HG03159 (cell line): ENCODE measurements around the gene DIS3L2.
"Not testable (repeated sequence)": the region's sequence is repeated elsewhere in the genome, so short reads cannot be mapped to it uniquely, and the experiment has no call there.

Source experiments
- ATAC-seq: cut with Tn5 transposase; IDR thresholded peaks from one replicate; pipeline ENCODE4 v1.9.1; 2021; ENCODE audit warnings: mild to moderate bottlenecking, moderate library complexity; ENCODE audit not compliant: unreplicated experiment

Gene DIS3L2

GRCh38 chr2:232328516-232329460 is 367.3 kb downstream of the DIS3L2 start:
- no peak for ATAC-seq

- ATAC-seq = no peak
Measured at GRCh38 chr2:232329716-232330067, 368.2 kb downstream of the DIS3L2 start.

- ATAC-seq = no peak
Measured at GRCh38 chr2:232330068-232330999, 368.8 kb downstream of the DIS3L2 start.

DNA sequence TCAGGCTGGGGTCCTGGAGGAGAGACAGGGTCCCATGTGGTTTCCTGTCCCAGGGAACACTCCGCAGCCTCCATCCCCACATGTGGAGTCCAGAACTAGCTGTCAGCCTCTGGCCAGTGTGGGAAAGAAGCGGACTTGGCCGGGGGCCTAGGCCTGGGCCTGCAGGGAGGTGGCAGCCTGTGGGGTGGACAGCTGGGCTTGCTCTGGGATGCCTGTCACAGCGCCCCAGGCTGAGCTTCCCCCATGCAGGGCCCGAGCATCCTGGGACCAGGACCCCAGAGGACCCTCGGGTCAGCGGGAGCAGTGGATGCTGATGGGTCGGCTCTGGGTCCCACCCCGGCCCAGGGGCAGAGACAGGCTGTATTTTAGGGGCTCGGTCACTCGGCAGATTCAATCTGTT is 369.5 kb downstream of the DIS3L2 start:
- not testable (repeated sequence) for ATAC-seq

GRCh38 chr2:232331641-232332040 is 370.1 kb downstream of the DIS3L2 start:
- ATAC-seq = not testable (repeated sequence)

DNA sequence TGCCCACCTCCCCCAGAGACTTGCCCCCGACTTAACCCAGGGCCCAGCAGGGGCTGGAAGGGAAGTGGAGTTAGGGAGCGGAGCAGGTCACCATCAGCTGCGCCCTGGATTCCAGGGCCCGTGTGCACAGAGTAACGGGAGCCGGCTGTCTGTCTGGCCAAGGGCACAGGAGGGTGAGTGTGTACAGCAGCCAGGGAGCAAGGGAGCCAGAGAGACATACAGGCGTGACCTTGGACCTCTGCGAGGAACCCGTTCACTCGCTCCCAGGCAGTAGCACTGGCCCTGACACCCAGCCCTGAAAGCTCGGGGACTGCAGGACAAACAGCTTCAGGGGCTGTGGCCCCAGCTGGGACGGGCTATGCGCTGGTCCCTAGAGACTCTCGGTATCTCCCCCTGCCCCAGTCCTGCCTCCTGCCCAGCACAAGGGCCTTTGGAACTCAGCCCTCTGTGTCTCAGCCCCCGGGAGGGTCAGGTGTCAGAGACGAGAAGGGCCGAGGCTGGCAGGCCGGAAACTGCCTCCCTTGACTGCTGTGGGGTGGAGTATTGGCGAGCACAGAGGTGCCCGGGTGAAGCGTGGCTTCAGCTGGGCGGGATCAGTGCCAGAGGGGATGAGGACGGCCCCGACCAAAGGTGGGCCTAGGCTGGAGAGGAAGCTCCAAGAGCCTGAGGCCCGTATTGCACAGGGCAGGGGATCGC is 370.9 kb downstream of the DIS3L2 start:
- not testable (repeated sequence) for ATAC-seq

- ATAC-seq = no peak
Measured at GRCh38 chr2:232332940-232333259, 371.4 kb downstream of the DIS3L2 start.

DNA sequence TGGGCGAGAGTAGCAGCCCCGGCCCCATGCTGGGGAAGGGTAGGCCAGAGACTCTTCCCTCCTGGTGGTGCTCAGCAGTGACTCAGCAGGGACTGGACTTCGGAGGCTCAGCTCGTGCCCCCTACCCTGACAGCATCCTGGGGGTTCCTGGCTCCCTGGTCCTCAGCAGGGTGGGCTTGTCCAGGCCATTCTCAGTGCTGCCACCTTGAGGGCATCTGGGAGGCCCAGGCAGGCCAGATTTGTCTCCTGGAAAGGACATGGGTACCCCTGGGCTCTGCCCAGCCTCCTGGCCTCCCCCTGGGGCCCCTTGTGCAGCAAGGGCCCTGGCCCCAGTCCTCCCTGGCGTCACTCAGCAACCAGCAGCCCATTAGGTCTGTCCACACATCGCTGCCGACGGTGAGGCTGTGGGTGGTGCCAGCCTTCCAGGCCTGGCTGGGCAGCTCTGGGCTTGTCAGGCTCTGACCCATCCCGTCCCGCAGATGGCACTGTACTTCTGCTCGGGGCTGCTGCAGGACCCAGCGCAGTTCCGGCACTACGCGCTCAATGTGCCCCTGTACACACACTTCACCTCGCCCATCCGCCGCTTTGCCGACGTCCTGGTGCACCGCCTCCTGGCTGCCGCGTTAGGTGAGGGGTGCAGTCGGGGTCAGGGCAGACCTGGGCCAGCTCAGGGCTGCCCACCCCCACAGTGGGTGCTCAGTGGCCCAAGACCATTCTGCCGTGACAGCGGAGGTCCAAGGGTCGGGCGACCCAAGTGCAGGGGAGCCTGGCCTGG is 372.0 kb downstream of the DIS3L2 start:
- no peak for ATAC-seq

DNA sequence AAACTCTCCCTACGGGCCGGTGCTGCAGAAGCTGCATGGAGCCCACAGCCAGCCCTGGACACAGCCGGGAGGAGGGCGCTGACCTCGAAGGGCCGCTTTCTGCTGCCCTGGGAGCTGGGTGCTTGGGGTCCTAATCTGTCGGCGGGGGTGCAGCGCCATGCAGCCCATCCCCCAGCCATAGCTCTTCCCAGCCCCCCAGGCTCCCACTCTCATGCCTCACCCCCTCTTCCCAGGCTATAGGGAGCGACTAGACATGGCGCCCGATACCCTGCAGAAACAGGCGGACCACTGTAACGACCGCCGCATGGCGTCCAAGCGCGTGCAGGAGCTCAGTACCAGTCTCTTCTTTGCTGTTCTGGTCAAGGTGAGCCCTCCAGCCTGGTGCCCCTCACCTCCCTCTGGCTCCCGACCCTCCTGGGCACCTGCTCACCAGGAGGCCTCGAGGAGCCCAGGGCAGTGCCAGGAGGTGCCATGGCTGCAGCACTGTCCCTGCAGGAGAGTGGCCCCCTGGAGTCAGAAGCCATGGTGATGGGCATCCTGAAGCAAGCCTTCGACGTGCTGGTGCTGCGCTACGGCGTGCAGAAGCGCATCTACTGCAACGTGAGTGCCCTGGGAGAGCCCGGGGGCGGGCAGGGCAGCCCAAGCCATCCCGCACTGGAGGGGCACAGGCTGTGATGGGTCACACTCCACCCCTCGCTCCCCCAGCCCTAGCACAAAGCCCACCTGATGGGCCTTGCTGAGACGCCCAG is 372.8 kb downstream of the DIS3L2 start:
- ATAC-seq = not testable (repeated sequence)

- not testable (repeated sequence) for ATAC-seq
Measured at GRCh38 chr2:232334885-232335205, 373.3 kb downstream of the DIS3L2 start.

- ATAC-seq = not testable (repeated sequence)
Measured at GRCh38 chr2:232335206-232335858, 373.8 kb downstream of the DIS3L2 start.

DNA sequence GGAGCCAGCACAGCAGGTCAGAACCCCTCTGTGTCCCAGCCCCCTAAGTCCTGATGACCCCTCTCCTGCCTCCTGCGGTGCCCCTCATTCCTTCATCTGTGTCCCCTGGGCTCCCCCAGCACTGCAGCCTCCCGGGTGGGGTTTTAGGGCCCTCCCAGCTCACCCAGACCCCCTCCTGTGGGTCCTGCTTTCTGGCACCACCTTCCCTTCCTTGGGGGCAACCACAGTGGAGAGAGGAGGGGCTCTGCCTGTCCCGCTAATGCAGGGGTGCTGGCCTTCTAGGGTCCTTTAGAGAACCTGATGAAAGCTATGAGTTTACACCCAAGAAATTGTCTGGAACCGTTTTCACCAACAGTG is 374.3 kb downstream of the DIS3L2 start:
- ATAC-seq = no peak

DNA sequence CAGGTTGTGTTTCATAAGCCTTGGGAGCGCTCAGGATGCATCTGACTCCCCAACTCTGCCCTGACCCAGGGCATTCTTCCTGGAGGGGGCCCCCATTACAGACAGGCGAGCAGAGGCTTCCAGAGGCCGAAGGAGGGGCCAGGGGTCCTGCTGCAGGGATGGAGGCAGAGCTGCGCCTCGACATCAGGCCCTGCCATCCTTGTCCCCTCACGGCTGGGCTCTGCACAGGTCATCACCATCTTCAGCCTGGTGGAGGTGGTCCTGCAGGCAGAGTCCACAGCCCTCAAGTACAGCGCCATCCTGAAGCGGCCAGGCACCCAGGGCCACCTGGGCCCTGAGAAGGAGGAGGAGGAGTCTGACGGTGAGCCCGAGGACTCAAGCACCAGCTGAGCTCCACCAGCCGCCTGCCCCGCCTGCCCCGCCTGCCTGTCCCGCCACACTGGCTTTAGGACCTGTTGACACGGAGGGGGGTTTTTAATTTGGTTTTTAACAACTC is 374.8 kb downstream of the DIS3L2 start:
- ATAC-seq = no peak

DNA sequence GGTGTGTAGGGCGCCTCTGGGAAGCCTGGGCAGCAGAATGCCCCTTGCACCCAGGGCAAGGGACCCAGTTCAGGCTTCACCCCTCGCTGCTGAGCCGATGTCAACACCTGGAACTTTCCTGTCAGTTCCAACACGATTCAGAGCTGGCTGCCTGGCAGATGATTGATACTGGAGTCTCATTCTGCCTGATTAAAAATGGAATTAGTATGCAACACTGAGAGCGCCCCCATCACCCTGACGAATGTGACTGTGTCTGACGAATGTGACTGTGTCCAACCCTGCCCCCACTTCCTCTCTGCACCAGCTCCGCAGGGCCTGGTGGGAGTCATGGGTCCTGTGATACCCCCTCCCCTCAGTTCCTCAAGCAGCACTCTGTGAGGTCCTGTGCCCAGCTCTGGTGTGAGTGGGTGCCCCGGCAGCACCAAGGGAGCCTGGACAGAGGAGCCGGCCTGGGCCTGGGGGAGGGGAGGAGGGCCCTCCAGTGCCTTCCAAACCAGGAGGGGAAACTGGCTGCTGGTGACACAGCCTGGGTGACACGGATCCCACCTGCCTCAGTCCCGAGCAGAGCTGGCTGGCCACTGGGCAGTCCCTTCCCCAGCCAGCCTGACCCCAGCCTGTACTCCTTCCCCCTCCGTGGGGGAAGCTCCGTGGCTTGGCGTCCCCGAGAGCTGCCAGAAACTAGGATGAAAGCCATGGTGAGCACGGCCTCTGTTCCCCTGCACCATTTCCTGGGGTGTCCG is 375.6 kb downstream of the DIS3L2 start:
- ATAC-seq = no peak

- ATAC-seq = not testable (repeated sequence)
Measured at GRCh38 chr2:232338094-232338758, 376.7 kb downstream of the DIS3L2 start.

GRCh38 chr2:232338759-232339106 is 377.2 kb downstream of the DIS3L2 start:
- no peak for ATAC-seq

DNA sequence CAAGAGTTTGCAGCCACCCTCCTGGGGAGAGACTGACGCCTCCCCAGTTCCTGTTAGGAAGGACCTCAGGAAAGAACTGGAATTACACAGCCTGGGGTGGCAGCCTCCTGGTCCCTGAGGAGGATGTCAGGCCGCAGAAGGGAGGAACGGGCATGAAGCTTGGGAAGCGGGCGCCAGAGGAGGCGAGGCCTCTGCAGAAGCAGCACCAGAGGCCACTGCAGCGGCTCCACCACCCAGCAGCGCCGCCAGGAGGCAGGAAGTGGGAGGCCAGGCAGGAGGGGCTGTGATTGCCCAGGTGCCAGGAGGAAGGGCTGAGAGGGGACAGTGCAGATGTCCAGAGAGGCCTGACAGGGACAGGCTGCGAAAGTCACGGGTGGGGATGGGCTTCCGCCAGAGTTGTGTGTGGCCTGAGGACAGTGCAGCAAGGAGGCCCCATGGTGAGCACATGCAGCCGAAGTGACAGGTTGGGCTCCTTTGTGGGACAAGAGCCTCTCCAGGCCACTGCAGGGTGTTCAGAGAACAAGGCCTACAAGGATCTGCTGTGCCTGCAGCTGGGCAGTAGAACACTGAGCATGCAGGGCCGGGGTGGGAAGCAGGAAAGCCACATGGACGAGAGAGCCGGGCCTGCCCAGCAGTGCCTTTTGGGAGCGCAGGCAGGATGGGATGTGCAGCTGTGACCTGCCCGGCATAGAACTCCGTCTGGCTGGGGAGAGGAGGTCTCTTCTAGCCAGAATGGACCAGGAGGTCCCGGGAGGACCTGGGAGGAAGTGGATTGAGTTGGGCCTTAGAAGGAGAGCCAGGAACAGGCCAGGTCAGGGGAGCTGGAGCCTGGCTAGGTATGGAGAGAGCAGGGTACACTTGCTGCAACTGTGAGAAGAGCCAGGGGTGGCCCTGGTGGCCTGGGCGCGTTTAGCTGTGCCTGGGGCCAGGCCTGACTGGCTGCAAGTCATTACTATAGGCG is 377.9 kb downstream of the DIS3L2 start:
- no peak for ATAC-seq
